Measurements from ENCODE around the gene HCFC1. TPM values are rescaled to one million over a fixed set of nuclear protein-coding genes. Genes with fewer than 3 reads are reported as not detected.

HCFC1 gene
- total and polyA plus RNA-seq, 3 donors from 2014 or later, result 32.3 to 115 (median 102) TPM

DNA sequence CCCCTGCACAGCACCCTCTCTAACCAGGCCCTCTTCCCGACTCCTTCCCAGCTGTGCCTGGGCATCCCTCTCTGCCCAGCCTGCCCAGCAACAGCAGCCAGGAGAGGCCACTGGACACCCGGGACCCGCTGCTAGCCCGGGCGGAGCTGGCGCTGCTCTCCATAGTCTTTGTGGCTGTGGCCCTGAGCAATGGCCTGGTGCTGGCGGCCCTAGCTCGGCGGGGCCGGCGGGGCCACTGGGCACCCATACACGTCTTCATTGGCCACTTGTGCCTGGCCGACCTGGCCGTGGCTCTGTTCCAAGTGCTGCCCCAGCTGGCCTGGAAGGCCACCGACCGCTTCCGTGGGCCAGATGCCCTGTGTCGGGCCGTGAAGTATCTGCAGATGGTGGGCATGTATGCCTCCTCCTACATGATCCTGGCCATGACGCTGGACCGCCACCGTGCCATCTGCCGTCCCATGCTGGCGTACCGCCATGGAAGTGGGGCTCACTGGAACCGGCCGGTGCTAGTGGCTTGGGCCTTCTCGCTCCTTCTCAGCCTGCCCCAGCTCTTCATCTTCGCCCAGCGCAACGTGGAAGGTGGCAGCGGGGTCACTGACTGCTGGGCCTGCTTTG is 66.0 kb downstream of the HCFC1 start:
- DNase-seq, result no peak
- WGBS, 2 donors, result 80% methylated on average over 4 of the region's 32 CpGs; no CpG with 5 or more reads in 1 of the 2 donors
- H3K27me3 ChIP-seq, result no peaks in the 10 kb centered on the region
- H3K4me1 ChIP-seq, result peaks cover 3% of the 10 kb centered on the region
- H3K9me3 ChIP-seq, result no peaks in the 10 kb centered on the region
- H3K27ac ChIP-seq, result no peak overlapping the region
- no peak overlapping the region for H3K4me3 ChIP-seq
- TF ChIP-seq POLR2A (IDR thresholded peaks at IDR 0.05), result no peak
- TF ChIP-seq, protein P1, sequence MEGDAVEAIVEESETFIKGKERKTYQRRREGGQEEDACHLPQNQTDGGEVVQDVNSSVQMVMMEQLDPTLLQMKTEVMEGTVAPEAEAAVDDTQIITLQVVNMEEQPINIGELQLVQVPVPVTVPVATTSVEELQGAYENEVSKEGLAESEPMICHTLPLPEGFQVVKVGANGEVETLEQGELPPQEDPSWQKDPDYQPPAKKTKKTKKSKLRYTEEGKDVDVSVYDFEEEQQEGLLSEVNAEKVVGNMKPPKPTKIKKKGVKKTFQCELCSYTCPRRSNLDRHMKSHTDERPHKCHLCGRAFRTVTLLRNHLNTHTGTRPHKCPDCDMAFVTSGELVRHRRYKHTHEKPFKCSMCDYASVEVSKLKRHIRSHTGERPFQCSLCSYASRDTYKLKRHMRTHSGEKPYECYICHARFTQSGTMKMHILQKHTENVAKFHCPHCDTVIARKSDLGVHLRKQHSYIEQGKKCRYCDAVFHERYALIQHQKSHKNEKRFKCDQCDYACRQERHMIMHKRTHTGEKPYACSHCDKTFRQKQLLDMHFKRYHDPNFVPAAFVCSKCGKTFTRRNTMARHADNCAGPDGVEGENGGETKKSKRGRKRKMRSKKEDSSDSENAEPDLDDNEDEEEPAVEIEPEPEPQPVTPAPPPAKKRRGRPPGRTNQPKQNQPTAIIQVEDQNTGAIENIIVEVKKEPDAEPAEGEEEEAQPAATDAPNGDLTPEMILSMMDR (IDR thresholded peaks at IDR 0.05), result no peak
- intact Hi-C loops (cut with DNase I; ENCODE audit: low total_unique reads), result no loop called here
- no peaks in the 10 kb centered on the region for H3K36me3 ChIP-seq (ENCODE audit: low read depth, missing control alignments)

DNA sequence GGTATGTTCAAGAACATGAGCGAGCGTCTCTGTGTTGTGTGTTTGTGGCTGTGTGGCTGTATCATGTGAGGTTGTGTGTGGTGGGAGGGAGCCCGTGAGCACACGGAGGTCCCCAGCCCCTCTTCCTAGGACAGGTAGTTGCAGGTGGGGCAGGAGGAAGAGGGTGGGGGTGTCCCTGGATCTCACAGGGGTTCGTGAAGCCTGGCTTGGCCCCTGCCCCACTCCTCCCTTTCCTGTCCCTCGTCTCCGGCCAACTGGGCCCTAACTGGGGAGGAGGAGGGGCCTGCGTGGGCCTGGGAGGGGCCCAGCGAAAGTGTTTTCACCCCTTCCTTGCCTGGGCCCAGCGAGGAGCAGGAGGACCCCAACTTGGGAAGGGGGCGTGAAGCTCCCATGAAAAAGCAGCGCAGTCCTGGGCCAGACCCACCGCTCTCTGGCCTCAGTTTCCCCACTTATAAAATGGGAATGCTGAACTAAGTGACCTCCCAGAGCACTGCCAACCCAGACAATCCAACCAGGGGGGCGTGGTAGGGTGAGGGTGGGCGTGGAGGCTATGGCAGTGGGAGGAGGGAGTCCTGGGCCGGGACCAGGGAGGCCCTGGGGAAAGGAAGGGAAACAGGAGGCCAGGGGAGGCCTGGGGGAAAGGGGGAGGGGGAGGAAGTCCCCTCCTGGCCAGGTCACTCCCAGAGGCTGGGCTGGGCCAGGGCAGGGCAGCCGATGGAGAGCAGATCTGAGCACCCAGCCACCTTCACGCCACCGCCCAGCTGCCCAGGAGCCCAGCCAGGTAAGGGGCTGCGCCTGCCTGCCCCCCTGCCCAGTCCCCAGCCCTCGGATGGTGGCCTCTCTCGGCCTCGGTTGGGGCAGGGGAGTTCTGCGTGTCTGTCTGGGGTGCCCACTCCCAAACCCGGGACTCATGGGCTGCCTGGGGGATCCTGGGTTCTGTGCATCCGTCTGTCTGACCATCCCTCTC is 67.3 kb downstream of the HCFC1 start, which contains the start of gene AVPR2:
Gene AVPR2, plus strand, starts transcription at position 683 of the 967 bp plus-strand sequence. CDS start 473 bp downstream, outside the sequence.
- 29 to 52% methylated on average over 5 to 16 of the region's 26 CpGs for WGBS, 2 donors
- no peaks in the 10 kb centered on the region for H3K9me3 ChIP-seq
- no peak within 1 kb of the TSS for H3K4me3 ChIP-seq
- intact Hi-C loops (cut with DNase I; ENCODE audit: low total_unique reads), result no loop called here
- H3K27ac ChIP-seq, result no peak within 1 kb of the TSS
- H3K36me3 ChIP-seq (ENCODE audit: low read depth, missing control alignments), result no peaks in the 10 kb centered on the region
- H3K27me3 ChIP-seq, result no peaks in the 10 kb centered on the region
- peaks cover 3% of the 10 kb centered on the region for H3K4me1 ChIP-seq
- no peak for TF ChIP-seq POLR2A (IDR thresholded peaks at IDR 0.05)
- TF ChIP-seq, protein P1 (IDR thresholded peaks at IDR 0.05), result no peak
- no peak for DNase-seq

DNA sequence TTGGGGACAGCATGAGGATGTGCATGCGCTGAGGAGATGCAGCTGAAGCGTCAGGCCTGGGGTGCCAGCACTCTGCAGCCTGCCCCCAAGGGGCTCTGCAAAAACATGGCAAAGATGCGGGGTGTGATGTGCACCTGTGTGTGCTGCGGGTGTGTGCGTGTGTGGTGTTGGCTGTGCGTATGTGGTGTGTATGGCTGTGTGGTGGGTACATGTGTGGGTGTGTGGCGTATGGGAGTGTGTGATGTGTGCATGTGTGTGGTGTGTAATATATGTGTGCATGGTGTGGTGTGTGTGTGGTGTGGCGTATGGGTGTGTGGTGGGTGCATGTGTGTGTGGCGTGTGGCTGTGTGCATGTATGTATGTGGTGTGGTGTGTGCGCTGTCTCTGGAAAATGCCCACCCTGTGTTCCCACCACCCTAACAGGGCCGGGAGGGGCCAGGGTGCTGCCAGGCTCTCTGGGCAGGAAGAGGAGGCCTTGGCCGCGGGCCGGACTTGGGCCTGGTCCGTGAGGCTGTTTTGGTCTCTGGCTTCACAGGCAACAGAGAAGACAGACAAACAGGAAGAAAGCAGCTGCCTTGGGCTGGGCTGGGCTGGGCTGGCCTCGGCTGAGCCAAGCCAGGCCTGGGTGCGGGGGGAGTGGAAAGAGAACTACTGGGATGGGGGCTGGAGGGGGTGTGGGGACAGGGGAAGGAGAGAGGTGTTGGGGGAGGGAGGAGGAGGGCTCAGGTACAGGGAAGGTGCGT is 68.2 kb downstream of the HCFC1 start:
- no peaks in the 10 kb centered on the region for H3K27me3 ChIP-seq
- H3K4me3 ChIP-seq, result no peak overlapping the region
- H3K27ac ChIP-seq, result no peak overlapping the region
- intact Hi-C loops (cut with DNase I; ENCODE audit: low total_unique reads), result no loop called here
- peaks cover 3% of the 10 kb centered on the region for H3K4me1 ChIP-seq
- no peaks in the 10 kb centered on the region for H3K9me3 ChIP-seq
- 70 to 75% methylated on average over 16 to 17 of the region's 18 CpGs for WGBS, 2 donors
- no peaks in the 10 kb centered on the region for H3K36me3 ChIP-seq (ENCODE audit: low read depth, missing control alignments)
- TF ChIP-seq, protein P1 (IDR thresholded peaks at IDR 0.05), result no peak
- TF ChIP-seq POLR2A (IDR thresholded peaks at IDR 0.05), result no peak
- DNase-seq, result no peak

- Histone ChIP-seq H3K4me1 (peaks cover 3% of the 10 kb centered on the region), H3K27ac (no peak overlapping the region), H3K27me3 (no peaks in the 10 kb centered on the region), H3K4me3 (no peak overlapping the region), H3K9me3 (no peaks in the 10 kb centered on the region), H3K36me3 (ENCODE audit: low read depth, missing control alignments) (no peaks in the 10 kb centered on the region)
- TF ChIP-seq, protein P1 (IDR thresholded peaks at IDR 0.05), result no peak
- no peak for TF ChIP-seq POLR2A (IDR thresholded peaks at IDR 0.05)
- intact Hi-C loops (cut with DNase I; ENCODE audit: low total_unique reads), result no loop called here
- DNase-seq, result no peak
- WGBS, 2 donors, result 55% methylated on average over 6 of the region's 10 CpGs; no CpG with 5 or more reads in 1 of the 2 donors
These were observed 69.2 kb downstream of the HCFC1 start for GRCh38 chrX:153902385-153902784.

All from testis (tissue), 3 donors.